Putamen (tissue), 1 donor: ENCODE data around the gene ST6GALNAC5.
"Not testable (repeated sequence)": the region's sequence is repeated elsewhere in the genome, so short reads cannot be mapped to it uniquely, and the experiment has no call there.

Experiments used
- DNase-seq: peaks from one replicate; pipeline ENCODE4 v3.0.0-alpha.2; 2016; ENCODE audit warnings: low spot score

ST6GALNAC5 gene

GRCh38 chr1:76867342-76868130, at the start of gene ST6GALNAC5:
Gene ST6GALNAC5 (plus strand): TSS chr1:76867480.
- peak; percentile 34 for DNase-seq

GRCh38 chr1:76820028-76820427, 47.3 kb upstream of the ST6GALNAC5 start:
- DNase-seq: no peak

GRCh38 chr1:76822961-76823360, 44.3 kb upstream of the ST6GALNAC5 start:
- not testable (repeated sequence) for DNase-seq

- no peak for DNase-seq
These were observed 43.2 kb upstream of the ST6GALNAC5 start for GRCh38 chr1:76824106-76824505.

- DNase-seq: no peak
These were observed 41.0 kb upstream of the ST6GALNAC5 start for GRCh38 chr1:76826072-76826845.

- DNase-seq: no peak
These were observed 40.2 kb upstream of the ST6GALNAC5 start for GRCh38 chr1:76827066-76827465.

- DNase-seq: no peak
These were observed 36.9 kb upstream of the ST6GALNAC5 start for GRCh38 chr1:76830373-76830772.

- no peak for DNase-seq
These were observed 34.8 kb upstream of the ST6GALNAC5 start for GRCh38 chr1:76832521-76832920.

- no peak for DNase-seq
These were observed 34.1 kb upstream of the ST6GALNAC5 start for GRCh38 chr1:76833151-76833550.

GRCh38 chr1:76833856-76834255, 33.4 kb upstream of the ST6GALNAC5 start:
- no peak for DNase-seq

- DNase-seq: no peak
These were observed 32.1 kb upstream of the ST6GALNAC5 start for GRCh38 chr1:76835203-76835602.

GRCh38 chr1:76840278-76840677, 27.0 kb upstream of the ST6GALNAC5 start:
- no peak for DNase-seq

GRCh38 chr1:76841460-76841859, 25.8 kb upstream of the ST6GALNAC5 start:
- DNase-seq: no peak

- DNase-seq: no peak
These were observed 23.3 kb upstream of the ST6GALNAC5 start for GRCh38 chr1:76843821-76844464.

GRCh38 chr1:76854255-76854654, 13.0 kb upstream of the ST6GALNAC5 start:
- DNase-seq: no peak

- no peak for DNase-seq
These were observed 11.2 kb upstream of the ST6GALNAC5 start for GRCh38 chr1:76856104-76856503.

- no peak for DNase-seq
These were observed 10.1 kb upstream of the ST6GALNAC5 start for GRCh38 chr1:76857138-76857537.

- no peak for DNase-seq
These were observed 9.3 kb upstream of the ST6GALNAC5 start for GRCh38 chr1:76857973-76858372.

- no peak for DNase-seq
These were observed 6.1 kb upstream of the ST6GALNAC5 start for GRCh38 chr1:76861149-76861548.

- DNase-seq: no peak
These were observed 4.8 kb upstream of the ST6GALNAC5 start for GRCh38 chr1:76862447-76862846.

- DNase-seq: no peak
These were observed 2.9 kb upstream of the ST6GALNAC5 start for GRCh38 chr1:76864383-76864782.

- DNase-seq: no peak
These were observed 1.5 kb upstream of the ST6GALNAC5 start for GRCh38 chr1:76865696-76866286.
